ENCODE data around the gene SSBP1.
A peak's percentile ranks its signal among the peaks of the same experiment; 100 is the strongest.

The SSBP1 gene

DNA sequence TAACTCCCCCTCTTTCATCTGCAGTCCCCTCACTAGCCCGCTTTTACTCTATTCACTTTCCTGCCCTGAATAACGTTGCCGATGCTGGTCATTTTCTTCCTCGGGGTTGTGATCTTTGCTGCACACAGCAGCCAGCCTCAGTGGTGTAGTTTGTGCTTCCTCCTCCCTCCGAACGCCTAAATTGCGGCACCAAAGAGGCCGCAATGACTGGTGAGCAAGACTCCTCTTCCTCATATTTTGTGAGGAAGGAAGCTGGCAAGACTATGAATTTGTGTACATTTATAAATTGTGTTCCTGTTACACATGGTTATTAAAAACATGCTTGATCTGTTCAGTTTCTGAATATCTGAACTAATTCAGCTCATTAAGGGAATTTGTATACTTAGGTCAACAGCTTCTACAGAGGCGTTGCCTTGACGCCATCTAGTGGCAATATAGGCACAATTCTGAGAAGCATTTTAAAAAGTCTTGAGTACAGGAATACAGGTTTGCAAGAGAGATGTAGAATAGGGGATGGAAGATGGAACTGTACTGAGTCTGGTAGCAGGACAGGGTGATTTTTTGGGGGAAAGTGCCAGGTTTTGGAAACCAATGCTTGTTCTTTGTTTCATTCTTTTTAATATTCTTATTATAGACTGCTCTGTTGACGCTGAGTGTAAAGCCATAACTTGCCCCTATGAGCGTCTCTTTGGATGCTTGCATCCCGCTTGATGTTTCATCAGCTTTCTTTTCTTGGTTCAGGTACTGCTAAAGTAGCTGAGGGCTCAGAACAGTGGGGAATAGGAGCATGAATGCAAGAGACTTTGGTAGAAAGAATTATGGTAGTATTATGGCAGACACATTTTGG lies 47.8 kb downstream of the SSBP1 start:
- peak in 1 of 2 donors; percentile 59 for DNase-seq

DNA sequence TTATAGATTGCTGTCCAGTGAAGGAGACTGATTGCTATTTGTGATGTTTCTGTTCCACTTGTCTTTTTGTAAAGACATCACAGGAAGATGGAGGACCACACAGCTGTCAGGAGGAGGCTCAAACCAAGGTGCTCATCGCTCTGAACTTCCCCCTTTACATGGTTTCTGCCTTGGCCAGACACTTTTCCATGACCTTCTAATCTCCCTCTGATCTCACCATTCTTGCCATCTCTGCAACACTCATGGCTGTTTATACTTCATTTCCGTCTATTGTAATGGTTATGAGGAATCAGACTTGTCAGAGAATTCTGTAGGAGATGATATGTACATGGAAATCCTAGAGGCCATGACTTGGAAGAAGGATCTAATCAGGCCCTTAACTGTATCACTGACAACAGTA lies 50.1 kb downstream of the SSBP1 start:
- DNase-seq: no peak

DNA sequence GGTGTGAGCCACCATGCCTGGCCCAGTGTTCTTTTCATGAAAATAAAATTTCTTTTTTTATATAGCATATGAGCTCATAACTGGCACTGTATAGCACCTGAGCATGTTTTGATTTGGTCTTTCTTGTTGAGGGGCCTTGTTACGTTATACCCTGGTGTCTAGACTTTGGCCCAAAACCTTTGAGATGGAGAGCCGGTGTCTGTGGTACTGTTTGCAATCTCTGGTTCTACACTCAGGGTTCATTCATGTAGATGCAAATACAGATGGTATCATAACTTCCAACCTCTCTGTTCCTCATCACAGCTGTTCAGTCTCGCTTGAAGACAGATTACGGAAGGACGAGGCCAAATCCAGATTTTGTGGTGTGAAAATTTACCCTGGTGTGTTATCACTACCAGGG lies 51.8 kb downstream of the SSBP1 start, which contains the start of gene TAS2R5:
TAS2R5 (plus strand) TSS at position 301 of the 400 bp plus-strand sequence. CDS start 145 bp downstream, outside the sequence.
- DNase-seq: no peak

DNA sequence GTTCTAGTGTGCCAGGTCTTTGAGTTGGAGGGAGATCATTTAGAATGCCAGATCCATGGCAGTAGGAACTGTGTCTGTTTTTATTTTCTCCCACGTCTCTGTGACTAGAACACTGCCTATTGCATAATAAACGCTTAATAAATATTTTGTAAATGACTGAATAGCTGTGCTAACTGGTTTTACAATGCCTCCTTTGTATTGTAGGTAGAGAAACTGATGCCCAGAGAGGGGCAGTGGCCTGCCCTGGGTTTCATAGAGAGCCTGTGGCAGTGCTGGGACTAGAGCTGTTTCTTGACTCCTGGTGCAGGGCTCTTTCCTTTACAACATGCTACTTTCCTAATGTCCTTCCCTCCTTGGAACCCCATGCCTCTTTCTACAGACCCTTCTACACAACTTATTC lies 54.4 kb downstream of the SSBP1 start:
- DNase-seq: no peak
